Fibroblast of villous mesenchyme (primary cell): Measurements from ENCODE around the gene CTAGE9. TPM values are rescaled to one million over a fixed set of nuclear protein-coding genes. Genes with fewer than 3 reads are reported as not detected.

Source experiments
- DNase-seq: peaks from one replicate; pipeline ENCODE4 v3.0.0-alpha.2; 2010; ENCODE audit warnings: low read depth
- H3K4me3 ChIP-seq: 2 replicates; pipeline ENCODE4 v1.5.1; 2011; ENCODE audit warnings: low read depth, mild to moderate bottlenecking, low read length
- total RNA-seq: library from RNA; depleted of rRNA; stranded (reverse); fragments of >200 nt; gene quantifications from 2 replicates; pipeline ENCODE4 v1.2.3, GENCODE V29; 2012
- TF ChIP-seq, protein P1 (sequence below): IDR thresholded peaks from 2 replicates; pipeline ENCODE4 v1.5.1; 2012; ENCODE audit warnings: low read depth, mild to moderate bottlenecking, low read length; ENCODE audit not compliant: insufficient read depth

CTAGE9 gene
- total RNA-seq, 1 donor: not detected

GRCh38 chr6:131692031-131692430 lies 18.8 kb downstream of the CTAGE9 start:
- H3K4me3 ChIP-seq: no peak overlapping the region
- TF ChIP-seq, protein P1, sequence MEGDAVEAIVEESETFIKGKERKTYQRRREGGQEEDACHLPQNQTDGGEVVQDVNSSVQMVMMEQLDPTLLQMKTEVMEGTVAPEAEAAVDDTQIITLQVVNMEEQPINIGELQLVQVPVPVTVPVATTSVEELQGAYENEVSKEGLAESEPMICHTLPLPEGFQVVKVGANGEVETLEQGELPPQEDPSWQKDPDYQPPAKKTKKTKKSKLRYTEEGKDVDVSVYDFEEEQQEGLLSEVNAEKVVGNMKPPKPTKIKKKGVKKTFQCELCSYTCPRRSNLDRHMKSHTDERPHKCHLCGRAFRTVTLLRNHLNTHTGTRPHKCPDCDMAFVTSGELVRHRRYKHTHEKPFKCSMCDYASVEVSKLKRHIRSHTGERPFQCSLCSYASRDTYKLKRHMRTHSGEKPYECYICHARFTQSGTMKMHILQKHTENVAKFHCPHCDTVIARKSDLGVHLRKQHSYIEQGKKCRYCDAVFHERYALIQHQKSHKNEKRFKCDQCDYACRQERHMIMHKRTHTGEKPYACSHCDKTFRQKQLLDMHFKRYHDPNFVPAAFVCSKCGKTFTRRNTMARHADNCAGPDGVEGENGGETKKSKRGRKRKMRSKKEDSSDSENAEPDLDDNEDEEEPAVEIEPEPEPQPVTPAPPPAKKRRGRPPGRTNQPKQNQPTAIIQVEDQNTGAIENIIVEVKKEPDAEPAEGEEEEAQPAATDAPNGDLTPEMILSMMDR: no peak
- DNase-seq: no peak

DNA sequence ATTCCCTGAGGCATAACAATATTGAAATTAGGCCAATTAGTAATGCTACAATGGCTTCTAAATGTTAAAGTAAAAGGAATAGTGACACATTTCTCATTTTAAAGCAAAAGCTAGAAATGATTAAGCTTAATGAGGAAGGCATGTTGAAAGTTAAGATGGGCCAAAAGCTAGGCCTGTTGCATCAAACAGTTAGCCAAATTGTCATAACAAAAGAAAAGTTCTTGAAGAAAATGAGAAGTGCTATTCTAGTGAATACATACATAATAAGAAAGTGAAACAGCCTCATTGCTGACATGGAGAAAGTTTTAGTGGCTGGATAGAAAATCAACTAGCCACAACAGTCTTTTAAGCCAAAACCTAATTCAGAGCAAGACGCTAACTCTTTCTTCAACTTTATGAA lies 22.5 kb downstream of the CTAGE9 start:
- DNase-seq: no peak
- H3K4me3 ChIP-seq: no peak overlapping the region
- TF ChIP-seq, protein P1: no peak

- H3K4me3 ChIP-seq: no peak overlapping the region
- no peak for DNase-seq
- TF ChIP-seq, protein P1: no peak
Observed at GRCh38 chr6:131687022-131687421, 23.8 kb downstream of the CTAGE9 start.

DNA sequence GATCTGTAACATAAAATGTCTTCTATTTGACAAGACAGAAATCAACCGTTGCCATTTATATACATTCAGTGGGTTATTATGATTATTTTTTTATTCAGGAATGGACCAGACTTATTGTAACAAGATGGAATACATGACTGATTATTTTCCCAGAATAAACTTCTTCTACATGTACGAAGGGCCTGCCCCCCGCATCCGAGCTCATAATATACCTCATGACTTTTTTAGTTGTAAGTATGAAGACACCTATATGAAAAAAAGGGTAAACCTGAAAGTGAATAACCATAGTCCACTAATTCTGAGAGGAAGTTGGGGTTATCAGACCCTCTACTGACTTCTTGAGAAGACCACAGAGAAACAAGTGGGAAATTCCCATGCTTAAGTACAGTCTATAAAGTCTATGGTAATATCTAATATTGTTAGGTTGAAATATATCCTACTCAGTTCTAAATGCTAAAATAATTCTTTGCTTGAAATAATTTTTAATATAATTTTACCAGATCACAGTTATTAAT lies 25.5 kb downstream of the CTAGE9 start:
- DNase-seq: no peak
- TF ChIP-seq, protein P1: no peak
- no peak overlapping the region for H3K4me3 ChIP-seq

DNA sequence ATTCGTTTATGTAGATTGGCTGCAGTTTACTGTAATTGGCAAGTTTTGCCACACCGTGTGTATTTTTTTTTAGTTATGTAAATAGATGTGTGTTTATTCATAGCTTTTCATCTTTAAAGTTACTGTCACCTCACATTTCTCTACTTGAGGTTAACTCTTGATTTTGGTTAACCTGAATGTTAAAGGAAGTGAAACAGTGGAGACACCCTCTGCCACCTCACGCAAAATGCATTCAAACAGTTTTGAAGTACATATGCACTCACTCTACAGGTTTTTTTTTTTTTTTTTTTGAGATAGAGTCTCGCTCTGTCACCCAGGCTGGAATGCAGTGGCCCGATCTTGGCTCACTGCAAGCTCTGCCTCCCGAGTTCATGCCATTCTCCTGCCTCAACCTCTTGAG lies 27.3 kb downstream of the CTAGE9 start:
- no peak overlapping the region for H3K4me3 ChIP-seq
- TF ChIP-seq, protein P1: no peak
- no peak for DNase-seq

DNA sequence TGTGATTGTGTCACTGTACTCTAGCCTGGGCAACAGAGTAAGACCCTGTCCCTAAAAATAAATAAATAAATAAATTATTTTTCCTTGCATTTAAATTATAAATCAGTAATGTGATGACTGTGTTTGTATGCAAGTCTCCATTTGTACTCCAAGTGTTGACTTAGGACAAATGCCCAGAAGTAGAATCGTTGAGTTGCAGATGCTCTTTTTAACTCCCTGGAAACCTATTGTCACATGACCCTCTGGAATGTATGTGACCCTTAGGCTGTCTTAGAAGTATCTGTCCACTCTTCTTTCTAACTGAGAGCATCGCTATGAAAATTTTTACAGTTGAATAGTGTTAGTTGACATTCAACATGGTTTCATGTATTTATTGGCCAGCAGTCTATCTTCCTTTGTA lies 28.4 kb downstream of the CTAGE9 start:
- DNase-seq: no peak
- no peak overlapping the region for H3K4me3 ChIP-seq
- TF ChIP-seq, protein P1: no peak

DNA sequence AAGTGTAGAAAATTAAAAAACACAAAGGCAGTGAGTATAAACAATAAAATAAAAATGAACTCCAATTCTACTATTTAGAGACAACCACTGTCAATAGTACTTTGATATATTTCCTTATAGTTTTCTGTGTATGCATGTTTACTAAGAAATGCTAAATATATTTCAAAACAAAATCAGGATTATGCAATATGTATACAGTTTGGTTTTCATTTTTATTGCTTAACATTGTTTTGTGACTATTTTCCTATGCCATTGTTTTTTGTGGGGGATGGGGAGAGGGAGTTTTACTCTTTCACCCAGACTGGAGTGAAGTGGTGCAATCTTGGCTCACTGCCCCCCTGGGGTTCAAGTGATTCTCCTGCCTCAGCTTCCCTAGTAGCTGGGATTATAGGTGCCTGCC lies 29.2 kb downstream of the CTAGE9 start:
- no peak for DNase-seq
- TF ChIP-seq, protein P1: no peak
- H3K4me3 ChIP-seq: no peak overlapping the region
